GM13976 (cell line): Measurements from ENCODE around the gene NOP10.

Experiments used
- DNase-seq: peaks from one replicate; pipeline ENCODE4 v3.0.0; 2012; ENCODE audit warnings: low spot score
- in situ Hi-C: fragments of 300-500 bp; cut with MboI; formaldehyde crosslinking; loops from one replicate; pipeline ENCODE4 v1.12.0; 2022; ENCODE audit warnings: low sequenced_read_pairs, mixed read lengths, inconsistent platforms; ENCODE audit not compliant: unreplicated experiment
- TF ChIP-seq, protein P1 (sequence below): IDR thresholded peaks from 2 replicates; pipeline ENCODE4 v1.5.1; 2012; ENCODE audit warnings: borderline replicate concordance, mild to moderate bottlenecking; ENCODE audit not compliant: insufficient read depth; ENCODE audit errors: extremely low read depth, missing control alignments, control extremely low read depth

NOP10 gene

DNA sequence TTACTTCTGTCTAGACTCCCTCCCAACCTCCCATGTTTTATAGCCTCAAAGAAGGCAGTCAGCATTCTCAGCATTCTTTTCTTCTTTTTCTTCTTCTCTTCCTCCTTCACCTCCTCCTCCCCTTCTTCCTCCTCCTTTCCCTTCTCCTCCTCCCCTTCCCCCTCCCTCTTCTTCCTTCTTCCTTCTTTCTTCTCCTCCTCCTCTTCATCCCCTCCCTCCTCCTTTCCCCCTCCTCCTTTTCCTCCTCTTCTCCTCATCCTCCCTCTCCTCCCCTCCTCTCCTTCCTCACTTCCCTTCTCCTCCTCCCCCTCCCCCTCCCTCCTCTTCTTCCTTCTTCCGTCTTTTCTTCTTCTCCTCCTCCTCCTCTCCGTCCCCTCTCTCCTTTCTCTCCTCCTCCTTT, 27.7 kb upstream of the NOP10 start:
- in situ Hi-C loops, result loop anchor here (25.0 kb wide), 2 partner anchors 217 to 308 kb away; partner anchors contain the start of gene GOLGA8B
- no peak for DNase-seq
- TF ChIP-seq, protein P1, sequence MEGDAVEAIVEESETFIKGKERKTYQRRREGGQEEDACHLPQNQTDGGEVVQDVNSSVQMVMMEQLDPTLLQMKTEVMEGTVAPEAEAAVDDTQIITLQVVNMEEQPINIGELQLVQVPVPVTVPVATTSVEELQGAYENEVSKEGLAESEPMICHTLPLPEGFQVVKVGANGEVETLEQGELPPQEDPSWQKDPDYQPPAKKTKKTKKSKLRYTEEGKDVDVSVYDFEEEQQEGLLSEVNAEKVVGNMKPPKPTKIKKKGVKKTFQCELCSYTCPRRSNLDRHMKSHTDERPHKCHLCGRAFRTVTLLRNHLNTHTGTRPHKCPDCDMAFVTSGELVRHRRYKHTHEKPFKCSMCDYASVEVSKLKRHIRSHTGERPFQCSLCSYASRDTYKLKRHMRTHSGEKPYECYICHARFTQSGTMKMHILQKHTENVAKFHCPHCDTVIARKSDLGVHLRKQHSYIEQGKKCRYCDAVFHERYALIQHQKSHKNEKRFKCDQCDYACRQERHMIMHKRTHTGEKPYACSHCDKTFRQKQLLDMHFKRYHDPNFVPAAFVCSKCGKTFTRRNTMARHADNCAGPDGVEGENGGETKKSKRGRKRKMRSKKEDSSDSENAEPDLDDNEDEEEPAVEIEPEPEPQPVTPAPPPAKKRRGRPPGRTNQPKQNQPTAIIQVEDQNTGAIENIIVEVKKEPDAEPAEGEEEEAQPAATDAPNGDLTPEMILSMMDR, result no peak

DNA sequence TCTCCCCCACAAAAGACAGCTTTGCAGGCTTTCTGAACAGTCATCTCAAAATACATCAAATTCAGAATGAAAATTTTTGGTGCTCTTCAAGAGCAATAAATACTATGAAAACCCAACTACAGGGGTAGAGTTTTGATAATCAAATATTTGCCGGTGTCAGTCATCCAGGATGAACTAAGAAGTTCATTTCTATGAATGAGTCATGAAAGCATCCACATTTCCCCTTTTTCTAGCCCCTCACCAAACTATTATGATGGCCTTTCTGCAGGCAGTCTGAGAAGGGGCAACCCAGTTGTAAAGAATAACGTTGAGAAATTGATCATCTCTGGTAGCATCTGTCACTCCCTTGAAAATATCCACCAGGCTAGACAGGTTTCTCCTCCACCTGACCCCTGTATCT, 27.2 kb upstream of the NOP10 start:
- DNase-seq, result peak; percentile 22
- in situ Hi-C loops, result loop anchor here (25.0 kb wide), 2 partner anchors 217 to 308 kb away; partner anchors contain the start of gene GOLGA8B
- TF ChIP-seq, protein P1, result no peak

DNA sequence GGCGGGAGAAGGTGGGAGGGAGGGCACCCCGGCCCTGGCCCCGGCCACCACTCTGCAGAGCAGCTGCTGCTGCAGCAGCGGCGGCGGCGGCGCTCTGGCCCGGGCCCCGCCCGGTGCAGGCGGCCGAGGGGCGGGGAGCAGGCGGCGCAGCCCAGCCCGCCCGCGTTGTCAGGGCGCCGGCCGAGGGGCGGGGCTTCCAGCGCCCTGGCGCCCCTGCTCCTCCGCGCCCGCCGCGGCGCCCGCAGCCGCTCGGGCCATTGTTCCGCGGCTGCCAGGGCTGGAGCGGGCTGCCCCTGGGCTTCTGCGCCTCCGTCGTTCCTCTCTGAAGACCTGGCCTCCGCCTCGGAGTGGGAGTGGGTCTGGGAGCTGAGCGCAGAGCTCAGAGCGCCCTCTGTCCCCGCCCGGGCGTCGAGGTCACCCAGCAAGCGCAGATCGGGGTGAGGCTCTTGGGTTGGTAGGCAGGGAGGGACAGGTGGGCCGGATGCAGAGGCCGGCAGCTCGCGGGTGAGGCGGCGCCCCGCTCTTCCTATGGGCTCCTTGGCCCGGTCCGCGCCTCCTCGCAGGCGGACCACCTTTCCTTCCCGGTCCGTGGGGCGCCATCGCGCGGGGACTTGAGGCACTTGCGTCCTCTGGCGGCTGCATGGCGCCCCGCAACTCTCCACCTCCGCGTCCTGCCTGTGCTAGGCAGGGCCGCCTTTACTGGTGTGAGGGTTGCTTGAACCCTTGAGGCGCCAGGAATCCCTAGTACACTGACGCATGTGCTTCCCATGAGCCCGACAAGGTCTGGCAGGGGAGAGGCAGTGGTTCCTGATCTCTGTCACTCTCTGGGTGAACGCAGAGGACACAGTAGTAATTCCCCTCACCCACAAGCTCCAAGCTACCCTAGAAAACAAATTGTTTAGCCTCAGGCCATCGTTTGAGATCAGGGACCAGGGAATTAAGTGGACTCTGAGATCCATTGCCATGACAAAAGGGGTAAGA, 24.5 kb upstream of the NOP10 start, which contains the start of gene LPCAT4:
Gene LPCAT4, minus strand, starts transcription at position 96 of the 981 bp plus-strand sequence. CDS start 96 bp downstream, outside the sequence.
- TF ChIP-seq, protein P1, result peak; percentile 93
- peak; percentile 97 for DNase-seq
- in situ Hi-C loops, result loop anchor here (25.0 kb wide), 2 partner anchors 220 to 305 kb away; partner anchors contain the start of gene GOLGA8B

- TF ChIP-seq, protein P1, result no peak
- DNase-seq, result peak; percentile 64
- in situ Hi-C loops, result loop anchor here (25.0 kb wide), 2 partner anchors 221 to 304 kb away; partner anchors contain the start of gene GOLGA8B
Observed at GRCh38 chr15:34366271-34367065, 23.5 kb upstream of the NOP10 start.

- TF ChIP-seq, protein P1, result no peak
- in situ Hi-C loops, result loop anchor here (25.0 kb wide), 2 partner anchors 221 to 304 kb away; partner anchors contain the start of gene GOLGA8B
- peak; percentile 25 for DNase-seq
Observed at GRCh38 chr15:34365836-34366235, 22.9 kb upstream of the NOP10 start.
